Cardiac muscle cell (in vitro differentiated cells and primary cell): ENCODE results near the gene SFXN1. TPM values are rescaled to one million over a fixed set of nuclear protein-coding genes. Genes with fewer than 3 reads are reported as not detected.

Experiments
- DNase-seq, 2 donors: peaks; one replicate each; pipeline versions ENCODE4 v3.0.0 to v3.0.0-alpha.2; 2010 to 2017; ENCODE audit warnings: low read depth in 1 of 2, low spot score in 1 of 2
- H3K27ac ChIP-seq: fragments of 200-600 bp; sonication (generic); 2 replicates; pipeline ENCODE4 v1.5.1; 2016
- H3K27me3 ChIP-seq: fragments of 200-600 bp; sonication (generic); 2 replicates; pipeline ENCODE4 v1.6.0; 2016; ENCODE audit warnings: control low read depth
- H3K36me3 ChIP-seq: fragments of 200-600 bp; sonication (generic); 2 replicates; pipeline ENCODE4 v1.5.1; 2016; ENCODE audit warnings: control low read depth
- H3K4me1 ChIP-seq: fragments of 200-600 bp; sonication (generic); 2 replicates; pipeline ENCODE4 v1.8.1; 2017; ENCODE audit warnings: low read depth, mild to moderate bottlenecking, mixed run types
- H3K4me3 ChIP-seq: fragments of 200-600 bp; sonication (generic); 2 replicates; pipeline ENCODE4 v1.5.1; 2016; ENCODE audit warnings: mild to moderate bottlenecking
- H3K9me3 ChIP-seq: fragments of 200-600 bp; sonication (generic); 2 replicates; pipeline ENCODE4 v1.5.1; 2017; ENCODE audit warnings: low read depth, mild to moderate bottlenecking, control low read depth
- CTCF ChIP-seq: IDR thresholded peaks from 2 replicates; pipeline ENCODE4 v1.5.1; 2012; ENCODE audit warnings: low read depth, mild to moderate bottlenecking, low read length
- polyA plus RNA-seq: library from polyadenylated mRNA; unstranded; fragments of >200 nt; fragmentation: Nextera tagmentation; extraction: Ambion mirVana; gene quantifications from 2 replicates; pipeline ENCODE4 v1.2.1, GENCODE V29; 2016
- total RNA-seq: library from RNA; depleted of rRNA; stranded (reverse); fragments of >200 nt; gene quantifications from 2 replicates; pipeline ENCODE4 v1.2.3, GENCODE V29; 2016

SFXN1 gene
- total and polyA plus RNA-seq, 2 experiments from 2014 or later, result 81.5 to 103 TPM

GRCh38 chr5:175464074-175464941, 14.1 kb upstream of the SFXN1 start:
- Histone ChIP-seq H3K27ac (no peak overlapping the region), H3K36me3 (no peaks in the 10 kb centered on the region), H3K4me1 (no peaks in the 10 kb centered on the region), H3K27me3 (no peaks in the 10 kb centered on the region), H3K9me3 (no peaks in the 10 kb centered on the region), H3K4me3 (no peak overlapping the region)
- peak; percentile 79 for TF ChIP-seq CTCF
- DNase-seq, result peak; percentile 41 to 65

- Histone ChIP-seq H3K27me3 (no peaks in the 10 kb centered on the region), H3K27ac (no peak overlapping the region), H3K9me3 (no peaks in the 10 kb centered on the region), H3K4me1 (no peaks in the 10 kb centered on the region), H3K4me3 (no peak overlapping the region), H3K36me3 (no peaks in the 10 kb centered on the region)
- DNase-seq, result no peak
- TF ChIP-seq CTCF, result no peak
These were observed 13.5 kb upstream of the SFXN1 start for GRCh38 chr5:175464942-175465233.

- Histone ChIP-seq H3K9me3 (no peaks in the 10 kb centered on the region), H3K36me3 (no peaks in the 10 kb centered on the region), H3K27ac (no peak overlapping the region), H3K4me1 (no peaks in the 10 kb centered on the region), H3K27me3 (no peaks in the 10 kb centered on the region), H3K4me3 (no peak overlapping the region)
- no peak for DNase-seq
- TF ChIP-seq CTCF, result no peak
These were observed 13.1 kb upstream of the SFXN1 start for GRCh38 chr5:175465282-175465681.

GRCh38 chr5:175466700-175467318, 11.6 kb upstream of the SFXN1 start:
- Histone ChIP-seq H3K27me3 (no peaks in the 10 kb centered on the region), H3K27ac (no peak overlapping the region), H3K4me3 (no peak overlapping the region), H3K36me3 (no peaks in the 10 kb centered on the region), H3K9me3 (no peaks in the 10 kb centered on the region), H3K4me1 (no peaks in the 10 kb centered on the region)
- no peak for TF ChIP-seq CTCF
- DNase-seq, result peak in 1 of 2 donors; percentile 50

GRCh38 chr5:175467983-175468690, 10.2 kb upstream of the SFXN1 start:
- Histone ChIP-seq H3K27me3 (no peaks in the 10 kb centered on the region), H3K4me1 (no peaks in the 10 kb centered on the region), H3K36me3 (no peaks in the 10 kb centered on the region), H3K4me3 (no peak overlapping the region), H3K9me3 (no peaks in the 10 kb centered on the region), H3K27ac (no peak overlapping the region)
- DNase-seq, result no peak
- no peak for TF ChIP-seq CTCF
